PFSK-1 (cell line): Measurements from ENCODE around the gene CSF3.

Experiments used
- FOXP2 ChIP-seq: optimal IDR thresholded peaks from 2 replicates; pipeline ENCODE3; 2011; ENCODE audit warnings: borderline replicate concordance, control low read depth, inconsistent platforms; ENCODE audit not compliant: insufficient read depth; ENCODE audit errors: extremely low read length, extremely low read depth
- POLR2AphosphoS5 ChIP-seq: IDR thresholded peaks from 2 replicates; pipeline ENCODE4 v1.6.1; 2012; ENCODE audit warnings: low read depth, mild to moderate bottlenecking, control low read depth, low read length, moderate library complexity
- SIN3A ChIP-seq: IDR thresholded peaks from 2 replicates; pipeline ENCODE4 v1.6.1; 2012; ENCODE audit warnings: mild to moderate bottlenecking, low read length, moderate library complexity, borderline replicate concordance; ENCODE audit not compliant: insufficient read depth
- TAF1 ChIP-seq: IDR thresholded peaks from 2 replicates; pipeline ENCODE4 v1.6.1; 2012; ENCODE audit warnings: low read length, control low read depth, borderline replicate concordance; ENCODE audit not compliant: insufficient read depth
- TF ChIP-seq, protein P1 (sequence below), 2 experiments: IDR thresholded peaks; 2 replicates each; pipeline versions ENCODE4 v1.6.1 to v1.8.0; 2011 to 2012; ENCODE audit warnings: low read depth in 2 of 2, low read length in 2 of 2, control low read depth in 1 of 2, inconsistent platforms in 1 of 2, mild to moderate bottlenecking in 1 of 2, moderate library complexity in 1 of 2; ENCODE audit not compliant: insufficient read depth in 1 of 2

Gene CSF3

DNA sequence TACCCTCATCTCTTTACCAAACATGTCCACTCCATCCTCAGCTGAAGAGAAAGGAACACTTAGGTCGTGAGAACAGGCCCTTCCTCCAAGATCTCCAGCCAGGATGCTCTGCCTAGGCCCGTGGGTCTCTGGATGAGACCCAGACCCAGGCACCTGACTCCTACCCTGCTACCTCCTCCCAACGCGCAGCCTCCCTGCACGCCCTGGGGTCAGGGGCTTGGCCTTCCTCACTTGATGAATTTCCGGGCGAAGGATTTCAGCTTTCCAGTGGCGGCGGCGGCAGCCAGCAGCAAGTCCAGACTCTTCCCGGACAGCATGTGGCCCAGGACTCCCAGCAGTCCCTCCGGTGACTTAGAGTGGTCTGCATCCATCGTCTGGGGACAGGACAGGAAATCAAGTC lies 13.4 kb downstream of the CSF3 start:
- TF ChIP-seq, protein P1, sequence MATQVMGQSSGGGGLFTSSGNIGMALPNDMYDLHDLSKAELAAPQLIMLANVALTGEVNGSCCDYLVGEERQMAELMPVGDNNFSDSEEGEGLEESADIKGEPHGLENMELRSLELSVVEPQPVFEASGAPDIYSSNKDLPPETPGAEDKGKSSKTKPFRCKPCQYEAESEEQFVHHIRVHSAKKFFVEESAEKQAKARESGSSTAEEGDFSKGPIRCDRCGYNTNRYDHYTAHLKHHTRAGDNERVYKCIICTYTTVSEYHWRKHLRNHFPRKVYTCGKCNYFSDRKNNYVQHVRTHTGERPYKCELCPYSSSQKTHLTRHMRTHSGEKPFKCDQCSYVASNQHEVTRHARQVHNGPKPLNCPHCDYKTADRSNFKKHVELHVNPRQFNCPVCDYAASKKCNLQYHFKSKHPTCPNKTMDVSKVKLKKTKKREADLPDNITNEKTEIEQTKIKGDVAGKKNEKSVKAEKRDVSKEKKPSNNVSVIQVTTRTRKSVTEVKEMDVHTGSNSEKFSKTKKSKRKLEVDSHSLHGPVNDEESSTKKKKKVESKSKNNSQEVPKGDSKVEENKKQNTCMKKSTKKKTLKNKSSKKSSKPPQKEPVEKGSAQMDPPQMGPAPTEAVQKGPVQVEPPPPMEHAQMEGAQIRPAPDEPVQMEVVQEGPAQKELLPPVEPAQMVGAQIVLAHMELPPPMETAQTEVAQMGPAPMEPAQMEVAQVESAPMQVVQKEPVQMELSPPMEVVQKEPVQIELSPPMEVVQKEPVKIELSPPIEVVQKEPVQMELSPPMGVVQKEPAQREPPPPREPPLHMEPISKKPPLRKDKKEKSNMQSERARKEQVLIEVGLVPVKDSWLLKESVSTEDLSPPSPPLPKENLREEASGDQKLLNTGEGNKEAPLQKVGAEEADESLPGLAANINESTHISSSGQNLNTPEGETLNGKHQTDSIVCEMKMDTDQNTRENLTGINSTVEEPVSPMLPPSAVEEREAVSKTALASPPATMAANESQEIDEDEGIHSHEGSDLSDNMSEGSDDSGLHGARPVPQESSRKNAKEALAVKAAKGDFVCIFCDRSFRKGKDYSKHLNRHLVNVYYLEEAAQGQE (IDR thresholded peaks at IDR 0.05; ENCODE audit: insufficient read depth in 1 of 2, low read depth in 2 of 2, low read length in 2 of 2) = no peak

DNA sequence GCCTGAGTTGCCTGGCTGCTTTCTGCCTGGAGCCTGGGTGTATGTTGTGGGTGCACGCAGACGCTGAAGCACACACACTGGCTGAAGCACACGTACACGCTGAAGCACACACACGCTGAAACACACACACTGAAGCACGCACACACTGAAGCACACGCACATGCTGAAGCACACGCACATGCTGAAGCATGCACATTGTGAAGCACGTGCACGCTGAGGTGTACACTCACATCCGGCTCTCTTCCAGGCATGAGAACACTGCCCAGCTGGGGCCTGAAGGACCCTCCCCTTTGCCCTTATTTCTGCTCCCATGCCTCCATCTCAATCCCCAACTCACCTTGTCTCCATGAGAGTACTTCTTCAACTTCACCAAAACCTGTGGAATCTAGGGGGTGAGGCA lies 16.5 kb downstream of the CSF3 start:
- TF ChIP-seq, protein P1 (IDR thresholded peaks at IDR 0.05; ENCODE audit: insufficient read depth in 1 of 2, low read depth in 2 of 2, low read length in 2 of 2) = no peak
- TF ChIP-seq TAF1 (no peak), FOXP2 (no peak), POLR2AphosphoS5 (no peak)

DNA sequence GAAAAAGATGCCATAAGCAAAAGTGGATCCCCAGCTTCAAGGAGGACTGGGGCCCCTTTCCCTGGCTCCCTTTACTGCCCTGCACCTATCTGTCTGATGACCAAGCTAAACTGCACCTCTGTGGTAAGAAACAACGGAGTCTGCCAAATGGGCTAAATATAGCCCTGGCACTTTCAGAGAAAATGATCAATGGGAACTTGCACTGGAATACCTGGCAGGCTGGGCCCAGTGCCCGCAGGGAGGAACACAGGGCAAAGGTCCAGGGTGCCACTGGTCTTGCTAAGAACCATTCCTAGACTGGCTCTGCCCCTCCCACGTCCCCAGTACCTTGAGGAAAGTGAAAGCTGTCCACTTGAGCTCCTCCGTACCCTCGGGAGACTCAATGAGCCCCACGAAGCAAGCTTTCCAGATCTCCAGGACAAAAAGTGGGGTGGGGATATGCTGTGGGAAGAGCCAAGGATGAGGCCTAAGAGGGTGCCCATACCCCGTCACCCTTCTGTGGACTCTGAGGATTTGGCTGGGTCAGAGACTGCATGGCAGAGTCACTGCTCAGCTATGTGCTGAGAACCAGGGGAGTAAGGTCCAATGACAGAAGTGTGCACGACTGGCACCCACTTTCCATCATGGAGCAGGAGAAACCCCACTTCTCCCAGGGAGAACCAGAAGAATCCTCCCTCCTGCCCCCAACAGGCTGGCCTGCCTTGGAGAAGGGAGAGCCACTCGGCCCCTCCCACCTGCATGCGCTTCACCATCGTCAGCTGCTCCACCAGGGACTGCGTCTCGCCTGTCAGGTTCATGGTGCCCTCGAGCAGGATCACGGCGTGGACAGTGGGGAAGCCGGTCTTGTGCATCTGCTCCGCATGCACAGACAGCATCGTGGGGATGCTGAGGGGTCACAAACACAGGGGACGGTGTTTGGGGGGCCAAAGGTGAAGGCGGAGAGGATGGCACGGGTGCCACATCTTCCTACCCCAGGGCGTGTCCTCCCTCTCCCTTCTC lies 17.4 kb downstream of the CSF3 start:
- TF ChIP-seq, protein P1 (IDR thresholded peaks at IDR 0.05; ENCODE audit: insufficient read depth in 1 of 2, low read depth in 2 of 2, low read length in 2 of 2) = no peak
- TF ChIP-seq TAF1 = no peak
- TF ChIP-seq SIN3A = no peak
- TF ChIP-seq FOXP2 = no peak

DNA sequence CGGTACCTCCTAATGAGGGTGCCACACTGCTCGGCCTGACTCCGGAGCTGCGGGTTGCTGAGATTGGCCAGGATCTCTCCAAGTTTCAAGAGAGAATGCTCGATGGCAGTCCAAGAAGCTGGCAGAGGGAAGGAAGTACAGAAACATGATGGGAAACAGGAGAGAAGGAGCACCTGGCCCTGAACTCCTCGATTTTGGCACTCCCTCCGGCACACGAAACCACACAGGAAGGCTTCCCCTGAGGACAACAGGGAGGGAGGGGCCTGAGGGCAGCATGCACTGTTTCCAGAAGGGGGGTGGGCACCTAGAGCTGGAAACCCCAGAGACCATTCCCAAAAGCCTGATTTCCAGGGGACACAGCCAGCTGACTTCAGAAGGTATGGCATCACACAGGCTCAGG lies 18.1 kb downstream of the CSF3 start:
- TF ChIP-seq POLR2AphosphoS5 (no peak), SIN3A (no peak), TAF1 (no peak), FOXP2 (no peak)
- TF ChIP-seq, protein P1 (IDR thresholded peaks at IDR 0.05; ENCODE audit: insufficient read depth in 1 of 2, low read depth in 2 of 2, low read length in 2 of 2) = no peak
